ENCODE measurements around the gene HPCAL4. TPM values are rescaled to one million over a fixed set of nuclear protein-coding genes. Genes with fewer than 3 reads are reported as not detected.

Gene HPCAL4
- total RNA-seq, 1 donor from 2014 or later, result not detected

DNA sequence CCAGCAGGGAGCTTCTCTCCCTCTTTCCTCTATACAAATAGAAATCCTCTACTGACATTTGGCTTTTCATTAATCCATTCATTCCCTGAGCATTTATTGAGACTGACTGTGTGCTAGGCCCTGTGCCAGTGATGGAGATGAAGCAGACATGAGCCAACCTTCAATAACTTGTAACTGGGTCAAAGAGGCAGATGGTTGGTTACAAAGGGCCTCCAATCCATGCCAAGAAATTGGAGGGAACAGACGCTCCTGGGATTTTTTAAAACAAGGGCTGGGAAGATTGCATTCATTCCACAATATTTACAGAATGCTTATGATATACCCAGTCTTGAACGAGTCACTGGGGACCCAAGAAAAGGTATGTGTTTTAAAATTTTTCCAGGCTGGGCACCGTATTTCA lies 6.2 kb downstream of the HPCAL4 start:
- Mint-ChIP-seq H3K4me3 (ENCODE audit: unreplicated experiment) (no peak overlapping the region), H3K36me3 (ENCODE audit: unreplicated experiment) (no peaks in the 10 kb centered on the region), H3K9me3 (ENCODE audit: unreplicated experiment) (no peaks in the 10 kb centered on the region), H3K4me1 (ENCODE audit: unreplicated experiment) (no peaks in the 10 kb centered on the region), H3K27me3 (ENCODE audit: unreplicated experiment) (peaks cover 84% of the 10 kb centered on the region), H3K27ac (ENCODE audit: unreplicated experiment) (no peak overlapping the region)
- DNase-seq (ENCODE audit: extremely low spot score, unreplicated experiment), result no peak
- TF ChIP-seq, protein P1, sequence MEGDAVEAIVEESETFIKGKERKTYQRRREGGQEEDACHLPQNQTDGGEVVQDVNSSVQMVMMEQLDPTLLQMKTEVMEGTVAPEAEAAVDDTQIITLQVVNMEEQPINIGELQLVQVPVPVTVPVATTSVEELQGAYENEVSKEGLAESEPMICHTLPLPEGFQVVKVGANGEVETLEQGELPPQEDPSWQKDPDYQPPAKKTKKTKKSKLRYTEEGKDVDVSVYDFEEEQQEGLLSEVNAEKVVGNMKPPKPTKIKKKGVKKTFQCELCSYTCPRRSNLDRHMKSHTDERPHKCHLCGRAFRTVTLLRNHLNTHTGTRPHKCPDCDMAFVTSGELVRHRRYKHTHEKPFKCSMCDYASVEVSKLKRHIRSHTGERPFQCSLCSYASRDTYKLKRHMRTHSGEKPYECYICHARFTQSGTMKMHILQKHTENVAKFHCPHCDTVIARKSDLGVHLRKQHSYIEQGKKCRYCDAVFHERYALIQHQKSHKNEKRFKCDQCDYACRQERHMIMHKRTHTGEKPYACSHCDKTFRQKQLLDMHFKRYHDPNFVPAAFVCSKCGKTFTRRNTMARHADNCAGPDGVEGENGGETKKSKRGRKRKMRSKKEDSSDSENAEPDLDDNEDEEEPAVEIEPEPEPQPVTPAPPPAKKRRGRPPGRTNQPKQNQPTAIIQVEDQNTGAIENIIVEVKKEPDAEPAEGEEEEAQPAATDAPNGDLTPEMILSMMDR (IDR thresholded peaks at IDR 0.05), result no peak

DNA sequence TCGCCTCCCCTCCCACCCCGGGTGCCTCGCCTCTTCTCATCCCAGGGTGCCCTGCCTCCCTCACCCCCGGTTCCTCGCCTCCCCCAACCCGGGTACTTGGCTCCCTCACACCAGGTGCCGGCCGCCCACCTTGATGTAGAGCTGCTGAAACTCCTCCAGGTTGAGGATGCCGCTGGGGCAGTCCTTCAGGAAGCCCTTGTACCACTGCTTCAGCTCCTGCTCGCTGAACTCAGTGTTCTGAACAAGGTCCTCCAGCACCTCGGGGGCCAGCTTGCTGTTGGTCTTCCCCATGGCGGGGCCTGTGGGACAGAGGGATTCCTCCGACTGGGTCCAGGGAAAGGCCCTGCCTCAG lies 6.9 kb downstream of the HPCAL4 start:
- Mint-ChIP-seq H3K4me1 (ENCODE audit: unreplicated experiment) (no peaks in the 10 kb centered on the region), H3K4me3 (ENCODE audit: unreplicated experiment) (no peak overlapping the region), H3K9me3 (ENCODE audit: unreplicated experiment) (no peaks in the 10 kb centered on the region), H3K36me3 (ENCODE audit: unreplicated experiment) (no peaks in the 10 kb centered on the region), H3K27ac (ENCODE audit: unreplicated experiment) (no peak overlapping the region), H3K27me3 (ENCODE audit: unreplicated experiment) (peaks cover 84% of the 10 kb centered on the region)
- DNase-seq (ENCODE audit: extremely low spot score, unreplicated experiment), result no peak
- TF ChIP-seq, protein P1 (IDR thresholded peaks at IDR 0.05), result no peak

DNA sequence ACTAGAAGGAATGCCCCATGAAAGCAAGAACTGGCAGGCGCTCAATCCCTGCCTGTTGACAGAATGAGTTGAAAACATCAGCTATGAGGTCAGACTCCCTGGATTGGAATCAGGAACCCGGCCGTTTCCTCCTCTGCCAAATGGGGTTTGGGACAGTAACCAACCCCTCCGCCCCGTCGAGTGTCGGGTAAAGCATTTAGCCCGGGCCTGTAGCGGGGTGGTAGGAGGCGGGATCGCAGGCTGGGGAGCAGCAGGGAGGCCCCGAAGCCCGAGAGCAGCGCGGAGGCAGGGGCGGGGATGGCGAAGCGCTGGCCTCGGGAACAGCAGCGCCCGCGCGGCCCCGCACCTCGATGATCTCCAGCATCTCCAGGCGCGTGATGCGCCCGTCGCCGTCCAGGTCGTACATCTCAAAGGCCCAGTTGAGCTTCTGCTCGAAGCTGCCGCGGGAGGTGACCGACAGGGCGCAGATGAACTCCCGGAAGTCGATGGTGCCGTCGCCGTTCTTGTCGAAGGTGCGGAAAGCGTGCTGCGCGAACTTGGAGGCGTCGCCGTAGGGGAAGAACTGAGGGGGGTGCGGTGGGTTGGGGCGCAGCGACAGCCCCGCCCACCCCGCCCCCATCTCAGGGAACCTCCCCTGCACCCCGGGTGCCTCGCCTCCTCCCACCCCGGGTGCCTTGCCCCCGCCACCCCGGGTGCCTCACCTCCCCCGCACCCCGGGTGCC lies 7.5 kb downstream of the HPCAL4 start:
- no peak for DNase-seq (ENCODE audit: extremely low spot score, unreplicated experiment)
- TF ChIP-seq, protein P1 (IDR thresholded peaks at IDR 0.05), result no peak
- Mint-ChIP-seq H3K27ac (ENCODE audit: unreplicated experiment) (no peak overlapping the region), H3K4me3 (ENCODE audit: unreplicated experiment) (no peak overlapping the region), H3K27me3 (ENCODE audit: unreplicated experiment) (peaks cover 82% of the 10 kb centered on the region), H3K4me1 (ENCODE audit: unreplicated experiment) (no peaks in the 10 kb centered on the region), H3K36me3 (ENCODE audit: unreplicated experiment) (no peaks in the 10 kb centered on the region), H3K9me3 (ENCODE audit: unreplicated experiment) (no peaks in the 10 kb centered on the region)

DNA sequence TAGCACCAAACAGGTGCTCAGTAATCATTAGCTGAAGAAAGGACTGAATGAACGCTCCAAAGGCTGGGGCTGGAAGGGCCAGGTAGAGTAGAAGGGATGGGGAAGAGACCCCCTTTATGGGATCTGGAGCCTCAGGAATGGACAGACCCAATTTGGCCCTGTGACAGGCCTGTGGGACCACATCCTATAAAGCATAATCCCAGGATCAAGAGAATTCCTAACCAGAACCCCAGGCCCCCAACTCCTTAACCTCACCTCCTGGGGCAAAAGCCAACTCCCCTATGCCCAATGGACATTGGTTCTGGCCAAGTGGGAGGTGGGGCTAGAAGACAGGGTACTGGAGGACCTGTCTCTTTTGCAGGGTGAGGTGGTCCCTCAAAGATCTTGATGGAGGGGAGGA lies 9.2 kb downstream of the HPCAL4 start:
- no peak overlapping the region for H3K27ac Mint-ChIP-seq (ENCODE audit: unreplicated experiment)
- H3K36me3 Mint-ChIP-seq (ENCODE audit: unreplicated experiment), result no peaks in the 10 kb centered on the region
- no peak for DNase-seq (ENCODE audit: extremely low spot score, unreplicated experiment)
- TF ChIP-seq, protein P1 (IDR thresholded peaks at IDR 0.05), result no peak
- no peaks in the 10 kb centered on the region for H3K4me1 Mint-ChIP-seq (ENCODE audit: unreplicated experiment)
- H3K27me3 Mint-ChIP-seq (ENCODE audit: unreplicated experiment), result peaks cover 69% of the 10 kb centered on the region
- H3K9me3 Mint-ChIP-seq (ENCODE audit: unreplicated experiment), result no peaks in the 10 kb centered on the region
- H3K4me3 Mint-ChIP-seq (ENCODE audit: unreplicated experiment), result no peak overlapping the region

DNA sequence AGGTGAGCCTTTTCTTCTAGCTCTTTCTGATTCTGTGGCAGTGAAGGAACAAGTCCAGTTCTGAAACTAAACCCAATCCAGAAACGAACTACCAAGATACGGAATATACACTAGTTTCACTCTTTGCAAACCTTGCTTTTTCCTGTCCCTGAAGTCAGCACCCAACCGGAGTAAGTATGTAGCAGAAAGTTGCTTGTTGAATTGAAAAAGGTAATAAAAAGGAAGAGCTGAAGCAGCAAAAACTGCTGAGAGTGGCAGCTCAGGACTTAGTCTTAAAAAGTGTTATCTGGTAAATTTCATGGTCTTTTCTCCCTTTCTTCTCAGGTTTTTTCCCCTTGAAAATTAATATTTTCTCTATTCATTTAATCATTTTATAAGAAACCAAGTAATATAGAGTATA lies 9.9 kb downstream of the HPCAL4 start:
- H3K27ac Mint-ChIP-seq (ENCODE audit: unreplicated experiment), result no peak overlapping the region

More for the DNA sequence above, 9.9 kb downstream of the HPCAL4 start:
- TF ChIP-seq, protein P1 (IDR thresholded peaks at IDR 0.05), result no peak
- Mint-ChIP-seq H3K36me3 (ENCODE audit: unreplicated experiment) (no peaks in the 10 kb centered on the region), H3K9me3 (ENCODE audit: unreplicated experiment) (no peaks in the 10 kb centered on the region), H3K4me1 (ENCODE audit: unreplicated experiment) (peaks cover 4% of the 10 kb centered on the region), H3K27me3 (ENCODE audit: unreplicated experiment) (peaks cover 62% of the 10 kb centered on the region), H3K4me3 (ENCODE audit: unreplicated experiment) (no peak overlapping the region)
- no peak for DNase-seq (ENCODE audit: extremely low spot score, unreplicated experiment)
